HG03565 (cell line): ENCODE measurements around the gene POFUT1.
"Not testable (repeated sequence)": the region's sequence is repeated elsewhere in the genome, so short reads cannot be mapped to it uniquely, and the experiment has no call there.

Source experiments
- ATAC-seq: cut with Tn5 transposase; IDR thresholded peaks from one replicate; pipeline ENCODE4 v1.9.1; 2021; ENCODE audit warnings: mild to moderate bottlenecking, moderate library complexity; ENCODE audit not compliant: unreplicated experiment

POFUT1 gene

DNA sequence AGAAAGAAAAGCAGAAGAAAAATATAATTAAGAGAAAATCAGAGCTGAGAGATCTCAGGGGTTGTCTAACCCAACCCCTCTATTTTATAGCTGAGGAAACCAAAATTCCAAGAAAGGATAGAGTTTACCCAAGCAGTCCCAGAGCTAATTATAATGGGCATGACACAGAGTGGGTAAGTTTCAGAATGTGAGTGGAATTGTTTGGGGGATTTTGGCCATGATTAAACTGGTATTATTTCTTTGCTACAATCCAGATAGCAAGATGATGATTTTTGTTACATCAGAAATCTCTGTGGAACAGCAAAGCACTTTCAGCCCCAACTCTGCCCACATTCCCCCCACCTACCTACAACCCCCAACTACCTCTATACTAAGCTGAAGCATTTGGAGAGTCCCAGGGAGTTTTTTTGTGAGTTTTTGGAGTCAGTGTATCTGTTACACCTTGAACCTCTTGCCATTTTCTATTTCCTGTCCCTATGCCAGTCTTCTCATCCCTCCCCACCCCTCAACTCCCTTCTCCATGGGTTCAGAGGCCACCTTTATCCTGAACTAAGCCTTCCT is 24.7 kb downstream of the POFUT1 start:
- ATAC-seq, result no peak

DNA sequence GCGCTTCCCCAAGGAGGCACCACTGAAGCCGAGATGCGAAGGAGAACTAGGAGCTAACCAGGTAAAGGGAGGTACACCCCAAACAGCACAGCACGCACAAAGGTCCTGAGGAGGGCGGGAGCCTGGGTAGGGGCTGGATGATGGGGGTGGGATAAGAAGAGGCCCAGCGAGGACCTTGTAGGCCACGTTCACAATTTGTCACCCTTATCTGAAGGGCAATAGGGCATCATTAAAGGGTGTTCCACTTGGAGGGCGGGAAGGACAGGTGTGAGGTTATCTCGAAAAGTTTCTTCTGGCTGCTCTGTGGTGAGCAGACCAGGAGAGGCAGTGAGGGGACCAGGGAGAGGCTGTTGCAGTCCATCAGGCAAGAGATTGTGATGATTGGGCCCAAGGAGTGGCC is 25.6 kb downstream of the POFUT1 start:
- ATAC-seq, result no peak

DNA sequence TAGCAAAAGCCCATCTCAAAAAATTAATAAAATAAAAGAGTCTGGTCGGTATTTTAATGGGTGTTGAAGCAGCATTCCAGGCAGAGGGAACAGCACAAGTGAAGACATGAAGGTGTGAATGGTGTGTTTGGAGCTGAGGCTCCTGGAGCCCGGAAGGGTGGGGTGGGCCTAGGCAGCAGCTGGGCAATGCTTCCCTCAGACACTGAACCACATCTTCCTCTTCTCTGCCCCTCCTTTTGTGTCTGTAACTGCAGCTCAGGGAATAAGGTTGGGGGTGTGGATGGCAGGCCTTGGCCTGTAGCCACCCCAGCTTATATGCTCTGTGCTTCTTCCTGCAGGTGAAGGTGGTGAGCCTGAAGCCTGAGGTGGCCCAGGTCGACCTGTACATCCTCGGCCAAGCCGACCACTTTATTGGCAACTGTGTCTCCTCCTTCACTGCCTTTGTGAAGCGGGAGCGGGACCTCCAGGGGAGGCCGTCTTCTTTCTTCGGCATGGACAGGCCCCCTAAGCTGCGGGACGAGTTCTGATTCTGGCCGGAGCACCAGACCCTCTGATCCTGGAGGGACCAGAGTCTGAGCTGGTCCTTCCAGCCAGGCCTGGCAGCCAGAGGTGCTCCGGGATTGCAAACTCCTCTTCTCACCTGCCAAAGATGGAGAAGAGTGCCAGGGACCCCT is 26.6 kb downstream of the POFUT1 start:
- no peak for ATAC-seq

DNA sequence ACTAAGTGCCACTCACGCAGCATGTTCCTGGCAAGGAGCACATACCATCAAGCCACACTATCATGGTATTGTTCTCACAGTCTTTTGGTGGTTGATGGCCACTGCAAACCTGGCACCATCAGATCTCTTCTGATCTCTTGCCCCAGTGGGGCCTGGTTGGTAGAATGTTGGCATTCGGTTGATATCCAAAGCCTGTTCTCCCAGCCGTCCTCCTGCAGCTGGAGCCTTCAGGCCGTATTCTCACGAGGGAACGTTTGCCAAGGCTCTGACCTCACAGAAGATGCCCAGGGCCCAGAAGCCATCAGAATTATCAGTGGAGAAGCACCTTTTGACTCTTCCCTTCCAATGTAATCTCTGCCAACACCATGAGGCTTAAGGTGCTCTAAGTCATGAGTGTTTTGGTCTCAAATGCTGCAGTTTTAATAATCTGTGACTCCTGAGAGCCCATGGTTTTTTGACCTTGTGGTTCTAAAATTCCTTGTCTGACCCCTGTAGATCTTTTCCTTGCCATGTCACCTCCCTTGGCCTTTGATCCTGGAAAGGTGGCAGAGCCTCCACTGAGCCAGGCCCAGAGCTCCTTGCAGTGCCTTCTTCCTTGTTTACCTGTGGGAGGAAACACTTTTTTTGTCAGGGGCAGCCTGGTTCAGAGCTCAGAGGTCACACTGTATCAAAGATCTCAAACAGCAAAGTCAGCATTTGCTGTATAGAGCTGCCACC is 27.8 kb downstream of the POFUT1 start:
- no peak for ATAC-seq

DNA sequence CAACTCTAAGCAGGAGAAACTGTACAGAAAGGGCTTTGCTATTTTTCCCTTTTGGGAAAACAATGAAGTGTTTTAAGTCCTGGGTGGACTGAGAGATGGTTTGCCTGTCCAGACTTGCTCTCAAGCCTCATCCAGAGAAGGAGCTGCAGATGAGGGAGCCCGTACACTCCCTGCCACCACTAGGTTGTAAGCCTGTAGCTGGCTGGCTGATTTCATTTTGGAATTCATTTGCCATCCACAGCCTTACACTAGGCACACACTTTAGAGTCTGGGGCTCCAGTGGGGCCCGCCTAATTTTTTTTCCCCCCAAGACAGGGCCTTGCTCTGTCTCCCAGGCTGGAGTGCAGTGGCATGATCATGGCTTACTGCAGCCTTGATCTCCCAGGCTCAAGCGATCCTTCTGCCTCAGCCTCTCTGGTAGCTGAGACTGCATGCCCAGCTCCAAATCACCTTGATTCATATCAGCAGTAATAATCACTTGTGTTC is 28.4 kb downstream of the POFUT1 start:
- ATAC-seq, result no peak

DNA sequence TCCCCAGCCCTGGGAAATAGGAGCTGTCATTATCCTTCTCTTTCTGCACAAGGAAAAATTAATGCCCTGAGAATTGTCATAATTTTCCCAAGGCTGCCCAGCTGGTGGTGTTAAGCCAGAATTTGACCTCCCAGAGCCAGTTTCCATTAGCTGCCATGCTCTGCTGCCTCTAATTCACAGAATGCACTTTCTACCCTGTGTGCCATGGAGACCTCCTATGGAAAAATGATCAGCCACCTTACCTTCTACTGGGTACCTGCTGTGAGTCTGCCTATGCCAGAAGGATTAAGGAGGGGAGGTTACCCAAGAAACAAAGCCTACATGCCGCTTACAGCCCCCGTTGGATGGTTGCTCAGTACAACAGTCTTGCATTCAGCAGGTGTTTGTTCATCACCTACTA is 29.1 kb downstream of the POFUT1 start:
- no peak for ATAC-seq

DNA sequence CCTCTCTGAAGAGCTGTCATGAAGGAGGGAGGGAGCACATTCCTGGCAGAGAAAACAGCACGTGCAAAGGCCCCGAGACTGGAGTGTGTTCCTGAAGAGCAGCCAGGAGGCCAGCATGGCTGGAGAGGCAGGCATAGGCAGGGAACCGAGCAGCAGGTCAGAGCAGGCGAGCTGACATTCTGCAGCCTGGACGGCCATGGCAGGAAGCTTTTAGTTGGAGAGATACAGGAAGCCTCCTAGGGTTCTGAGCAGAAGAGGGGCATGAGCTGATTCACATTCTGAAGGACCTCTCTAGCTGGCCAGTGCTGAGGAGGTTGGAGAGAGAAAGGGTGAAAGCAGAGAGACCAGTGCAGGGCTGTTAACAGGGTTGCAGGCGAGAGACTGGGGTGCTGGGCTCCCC is 29.7 kb downstream of the POFUT1 start:
- ATAC-seq, result no peak

DNA sequence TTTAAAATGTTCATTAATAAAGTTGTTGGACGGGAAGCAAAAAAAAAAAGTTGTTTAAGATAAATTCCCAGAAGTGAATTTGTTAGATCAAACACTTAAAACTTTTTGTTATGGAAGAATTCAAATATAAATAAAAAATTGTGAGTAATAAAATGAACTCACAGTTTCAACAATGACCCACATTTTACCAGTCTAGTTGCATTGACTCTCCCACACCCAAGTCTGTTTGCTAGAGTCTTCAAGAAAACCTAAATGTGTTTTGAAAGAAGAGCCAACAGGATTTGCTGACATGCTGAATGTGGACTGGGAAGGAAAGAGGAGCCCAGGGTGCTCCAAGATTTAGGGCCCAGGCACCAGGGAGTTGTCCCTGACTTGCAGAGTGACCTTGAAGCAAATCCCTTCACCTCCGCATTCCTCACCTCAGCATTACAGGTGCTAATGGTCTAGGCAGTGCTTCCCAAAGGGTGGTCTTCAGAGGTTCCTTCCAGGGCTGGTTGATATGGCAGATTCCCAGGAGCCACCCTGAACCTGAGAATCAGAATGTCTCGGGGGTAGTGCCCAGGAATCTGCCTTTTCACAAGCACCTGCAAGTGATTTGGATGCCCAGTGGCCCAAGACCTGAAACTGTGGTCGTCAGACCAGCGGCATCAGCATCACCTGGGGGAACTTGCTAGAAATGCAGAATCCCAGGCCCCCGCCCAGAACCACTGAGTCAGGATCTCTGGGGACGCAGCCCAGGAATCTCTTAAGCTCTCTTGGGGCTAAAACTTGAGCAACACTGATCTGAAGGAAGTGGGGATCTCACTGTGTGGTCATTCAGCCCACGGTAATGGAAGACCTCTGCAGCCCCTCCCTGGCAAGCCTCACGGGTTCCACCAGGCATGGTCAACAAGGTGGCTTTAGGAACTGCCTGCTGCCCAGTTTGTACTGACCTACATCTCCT is 31.1 kb downstream of the POFUT1 start:
- no peak for ATAC-seq

DNA sequence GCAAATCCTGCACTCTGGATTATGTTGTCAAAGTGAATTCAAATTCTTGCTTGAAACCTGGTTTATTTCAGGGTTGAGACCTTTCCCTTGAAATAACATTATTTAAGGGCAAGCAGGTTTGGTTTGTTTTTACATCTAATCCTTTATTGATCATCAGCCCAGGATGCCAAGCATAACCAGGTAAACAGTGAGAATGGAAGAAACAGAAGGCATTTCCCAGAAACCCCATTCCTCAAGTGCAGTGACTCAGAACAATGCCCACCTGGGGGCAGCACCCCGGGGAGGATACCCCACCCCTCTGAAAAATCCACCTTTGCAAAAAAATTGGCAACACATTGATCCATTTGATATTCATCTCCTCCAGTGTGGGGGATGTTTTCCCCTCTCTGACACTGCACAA is 32.5 kb downstream of the POFUT1 start:
- ATAC-seq, result no peak

DNA sequence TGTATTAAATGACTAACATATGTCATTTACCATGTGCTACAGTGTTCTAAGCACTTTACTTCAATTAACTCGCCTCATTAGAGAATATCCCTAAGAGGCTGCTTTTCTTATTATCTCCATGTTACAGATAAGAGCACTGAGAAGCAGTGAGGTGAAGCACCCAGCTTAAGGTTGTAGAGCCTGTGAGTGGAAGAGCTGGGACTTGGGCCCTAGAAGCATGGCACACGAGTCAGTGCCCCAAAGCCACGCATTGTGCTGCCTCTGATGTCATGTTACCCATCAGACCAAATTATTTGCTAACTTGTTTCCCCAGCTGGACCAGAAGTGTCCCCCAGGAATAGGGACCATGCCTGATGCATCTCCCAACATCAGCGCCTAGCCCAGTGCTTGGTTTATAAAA is 34.1 kb downstream of the POFUT1 start:
- no peak for ATAC-seq

DNA sequence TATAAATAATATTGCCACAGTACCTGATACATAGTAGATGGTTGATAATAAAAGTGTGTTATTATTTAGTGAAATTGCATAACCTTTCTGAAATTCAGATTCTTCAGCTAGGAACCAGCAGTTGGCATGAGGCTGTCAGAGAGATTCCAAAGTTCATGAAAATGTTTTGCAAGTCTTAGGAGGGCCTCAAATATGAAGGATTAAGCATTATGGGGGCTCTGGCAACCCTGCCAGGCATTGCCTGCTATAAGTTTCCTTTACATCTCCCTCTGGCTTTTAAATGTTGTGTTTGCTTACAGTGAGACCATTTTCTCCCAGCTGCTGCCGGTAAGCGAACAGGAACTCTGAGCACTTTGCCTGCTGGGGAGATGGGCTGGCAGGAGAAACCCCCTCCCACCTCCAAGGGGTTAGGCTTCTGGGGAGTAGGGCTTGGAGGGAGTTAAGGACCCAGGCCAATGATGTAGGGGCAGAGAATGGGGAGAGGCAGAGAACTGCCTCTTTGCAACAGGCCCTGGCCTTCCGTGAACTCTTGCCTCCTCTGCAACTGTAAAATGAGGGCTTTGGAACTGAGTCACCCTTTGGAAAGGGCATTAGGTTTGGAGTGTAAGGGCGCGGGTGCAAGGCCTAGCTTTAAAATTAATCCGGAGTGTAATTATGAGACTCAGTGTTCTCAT is 36.6 kb downstream of the POFUT1 start:
- no peak for ATAC-seq

DNA sequence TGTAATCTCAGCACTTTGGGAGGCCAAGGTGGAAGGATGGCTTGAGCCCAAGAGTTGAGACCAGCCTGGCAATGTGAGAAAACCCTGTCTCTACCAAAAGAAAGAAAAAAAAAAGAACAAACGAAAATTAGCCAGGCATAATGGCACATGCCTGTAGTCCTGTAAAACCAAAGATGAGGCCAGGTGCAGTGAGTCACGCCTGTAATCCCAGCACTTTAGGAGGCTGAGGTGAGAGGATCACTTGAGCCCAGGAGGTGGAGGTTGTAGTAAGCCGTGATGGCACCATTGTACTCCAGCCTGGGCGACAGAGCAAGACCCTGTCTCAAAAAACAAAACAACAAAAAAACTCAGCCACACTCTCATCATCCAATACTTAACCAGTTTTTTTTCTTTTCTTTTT is 37.3 kb downstream of the POFUT1 start:
- ATAC-seq, result no peak

DNA sequence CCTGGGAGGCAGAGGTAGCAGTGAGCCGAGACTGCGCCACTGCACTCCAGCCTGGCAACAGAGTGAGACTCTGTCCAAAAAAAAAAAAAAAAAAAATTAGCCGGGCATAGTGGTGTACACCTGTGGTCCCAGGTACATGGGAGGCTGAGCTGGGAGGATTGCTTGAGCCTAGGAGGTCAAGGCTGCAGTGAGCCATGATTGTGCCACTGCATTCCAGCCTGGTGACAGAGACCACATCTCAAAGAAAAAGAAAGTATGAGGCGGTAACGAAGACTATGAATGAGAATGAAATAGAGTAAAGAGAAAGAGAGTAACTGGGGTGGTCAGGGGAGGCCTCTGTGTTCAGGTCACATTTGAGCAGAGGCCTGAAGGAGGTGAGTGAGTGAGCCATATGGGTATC is 38.5 kb downstream of the POFUT1 start:
- ATAC-seq, result not testable (repeated sequence)

DNA sequence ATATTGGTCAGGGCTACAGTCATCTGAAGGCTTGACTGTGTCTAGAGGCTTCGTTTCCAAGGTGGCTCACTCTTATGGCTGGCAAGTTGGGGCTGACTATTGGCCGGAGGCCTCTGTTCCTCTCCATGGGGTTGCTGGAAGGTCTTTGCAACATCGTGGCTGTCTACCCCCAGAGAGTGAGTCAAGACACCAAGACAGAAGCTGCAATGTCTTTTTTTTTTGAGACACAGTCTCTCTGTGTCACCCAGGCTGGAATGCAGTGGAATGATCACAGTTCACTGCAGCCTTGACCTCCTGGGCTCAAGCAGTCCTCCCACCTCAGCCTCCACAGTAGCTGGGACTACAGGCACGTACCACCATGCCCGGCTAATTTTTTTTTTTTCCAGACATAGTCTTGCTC is 40.4 kb downstream of the POFUT1 start:
- no peak for ATAC-seq

DNA sequence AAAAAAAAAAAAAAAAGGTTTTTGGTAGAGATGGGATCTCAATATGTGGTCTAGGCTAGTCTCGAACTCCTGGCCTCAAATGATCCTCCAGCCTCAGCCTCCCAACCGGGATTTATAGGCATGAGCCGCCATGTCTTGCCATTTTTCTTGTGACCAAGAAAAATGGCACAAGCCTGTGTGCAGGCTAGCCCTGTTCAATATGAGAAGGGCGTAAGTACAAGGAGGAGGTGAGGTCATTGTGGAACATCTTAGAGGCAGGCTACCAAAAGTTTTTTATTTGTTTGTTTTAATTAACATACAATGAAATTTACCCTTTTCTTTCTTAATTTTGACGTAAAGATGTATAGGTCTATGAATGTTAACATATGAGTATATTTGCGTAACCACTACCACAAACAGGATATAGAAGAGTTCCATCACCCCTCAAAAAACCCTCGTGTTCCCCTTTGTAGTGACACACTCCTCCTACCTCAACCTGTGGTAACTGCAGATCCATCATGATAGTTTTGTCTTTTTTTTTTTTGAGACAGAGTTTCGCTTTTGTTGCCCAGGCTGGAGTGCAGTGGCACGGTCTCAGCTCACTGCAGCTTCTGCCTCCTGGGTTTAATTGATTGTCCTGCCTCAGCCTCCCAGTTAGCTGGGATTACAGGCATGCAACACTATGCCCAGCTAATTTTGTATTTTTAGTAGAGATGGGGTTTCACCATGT is 41.5 kb downstream of the POFUT1 start:
- no peak for ATAC-seq

DNA sequence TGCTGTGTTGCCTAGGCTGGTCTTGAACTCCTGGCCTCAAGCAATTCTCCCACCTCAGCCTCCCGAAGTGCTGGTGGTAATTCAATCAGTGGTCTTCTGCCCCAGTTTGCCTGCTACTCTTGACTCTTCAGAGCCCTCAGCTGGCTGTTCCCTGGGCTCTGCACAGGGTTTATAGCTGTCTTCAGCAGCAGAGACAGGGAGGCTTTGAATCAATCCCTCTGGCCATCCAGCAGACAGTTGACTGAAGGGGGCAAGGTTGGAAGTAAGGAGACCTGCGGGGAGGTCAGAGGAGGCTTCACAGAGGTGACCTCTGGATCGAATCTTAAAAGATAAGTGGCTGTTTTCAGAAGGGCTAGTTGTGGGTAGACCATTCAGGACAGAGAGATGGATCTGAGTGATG is 43.8 kb downstream of the POFUT1 start:
- no peak for ATAC-seq

DNA sequence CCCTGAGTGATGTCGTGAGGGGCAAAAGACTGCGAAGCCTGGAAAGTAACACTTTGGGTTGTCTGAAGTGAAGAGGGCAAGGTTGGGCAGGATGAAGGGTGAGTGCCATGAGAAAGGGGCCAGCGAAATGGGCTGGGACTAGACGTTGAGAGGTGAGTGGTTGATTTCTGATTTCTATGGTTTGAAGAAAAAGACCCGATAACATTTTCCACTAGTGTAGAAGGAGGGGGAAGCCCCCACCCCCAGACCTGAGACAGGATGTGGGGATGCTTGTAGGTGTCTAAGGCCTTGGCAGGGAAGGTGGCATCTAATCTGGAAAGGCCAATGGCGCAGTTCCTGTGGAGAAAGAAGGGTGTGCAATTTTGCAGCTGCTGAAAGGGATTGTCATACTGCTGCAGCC is 44.5 kb downstream of the POFUT1 start:
- ATAC-seq, result no peak

DNA sequence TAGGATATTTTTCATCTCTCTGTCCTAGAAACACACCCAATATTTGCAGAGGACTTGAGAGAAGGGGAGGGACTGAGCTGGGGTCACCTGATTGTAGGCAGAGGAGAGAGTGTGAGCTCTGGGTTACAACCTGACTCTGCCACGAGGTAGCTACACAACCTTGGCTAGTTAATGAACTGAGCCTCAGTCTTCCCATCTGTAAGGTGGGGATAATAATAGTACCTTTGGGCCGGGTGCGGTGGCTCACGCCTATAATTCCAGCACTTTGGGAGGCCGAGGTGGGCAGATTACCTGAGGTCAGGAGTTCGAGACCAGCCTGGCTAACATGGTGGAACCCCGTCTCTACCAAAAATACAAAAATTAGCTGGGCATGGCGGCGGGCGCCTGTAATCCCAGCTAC is 53.3 kb downstream of the POFUT1 start:
- not testable (repeated sequence) for ATAC-seq

DNA sequence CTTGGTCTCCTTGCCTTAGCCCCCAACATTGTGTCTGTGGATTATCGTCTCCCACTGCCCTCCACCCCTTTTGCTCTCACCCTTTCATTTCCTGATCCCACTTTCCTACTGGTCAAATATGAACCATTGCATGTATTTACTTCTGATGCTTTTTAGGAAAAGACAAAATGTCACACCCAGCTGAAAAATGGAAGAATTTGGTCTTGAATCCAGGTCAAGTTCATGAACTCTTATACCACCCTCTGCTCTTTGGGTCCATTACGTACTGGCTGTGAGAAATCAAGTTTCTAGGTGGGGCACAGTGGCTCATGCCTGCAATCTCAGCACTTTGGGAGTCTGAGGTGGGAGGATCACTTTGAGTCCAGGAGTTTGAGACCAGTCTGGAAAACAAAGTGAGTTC is 54.0 kb downstream of the POFUT1 start:
- ATAC-seq, result no peak

DNA sequence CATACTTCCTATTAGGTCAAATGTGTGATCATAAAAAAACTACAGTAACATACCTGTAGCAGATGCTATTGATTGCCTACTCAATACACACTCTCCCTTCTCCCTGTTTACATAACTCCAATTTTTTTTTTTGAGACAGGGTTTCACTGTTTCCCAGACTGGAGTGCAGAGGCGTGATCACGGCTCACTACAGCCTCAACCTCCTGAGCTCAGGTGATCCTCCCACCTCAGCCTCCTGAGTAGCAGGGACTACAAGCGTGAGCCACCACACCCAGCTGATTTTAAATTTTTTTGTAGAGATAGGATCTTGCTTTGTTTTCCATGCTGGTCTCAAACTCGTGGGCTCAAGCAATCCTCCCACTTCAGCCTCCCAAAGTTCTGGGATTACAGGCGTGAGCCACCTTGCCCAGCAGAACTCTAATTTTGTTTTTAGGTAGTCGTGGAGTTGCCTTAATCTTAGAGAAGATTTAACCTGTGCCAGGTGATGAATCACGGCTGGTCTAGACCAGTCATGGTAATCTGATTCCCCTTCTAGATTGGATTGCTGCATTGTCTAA is 55.8 kb downstream of the POFUT1 start:
- no peak for ATAC-seq
